ENCODE results near the gene CACNA1C. TPM values are rescaled to one million over a fixed set of nuclear protein-coding genes. Genes with fewer than 3 reads are reported as not detected.

The CACNA1C gene
- total RNA-seq, 1 donor from 2014 or later = 20.0 TPM

- FAIRE-seq = no peak
- DNase-seq (ENCODE audit: low spot score in 2 of 2) = no peak
These were observed 56.3 kb downstream of the CACNA1C start for GRCh38 chr12:2108975-2109671.

- DNase-seq (ENCODE audit: low spot score in 2 of 2) (no peak), FAIRE-seq (no peak)
These were observed 57.3 kb downstream of the CACNA1C start for GRCh38 chr12:2110127-2110526.

GRCh38 chr12:2110849-2111566, 58.2 kb downstream of the CACNA1C start:
- DNase-seq (ENCODE audit: low spot score in 2 of 2) (no peak), FAIRE-seq (no peak)

- DNase-seq (ENCODE audit: low spot score in 2 of 2) (no peak), FAIRE-seq (no peak)
These were observed 59.0 kb downstream of the CACNA1C start for GRCh38 chr12:2111826-2112225.

- DNase-seq (ENCODE audit: low spot score in 2 of 2) = no peak
- no peak for FAIRE-seq
These were observed 59.6 kb downstream of the CACNA1C start for GRCh38 chr12:2112401-2112800.

GRCh38 chr12:2113119-2113912, 60.5 kb downstream of the CACNA1C start:
- FAIRE-seq (no peak), DNase-seq (ENCODE audit: low spot score in 2 of 2) (no peak)

- FAIRE-seq (no peak), DNase-seq (ENCODE audit: low spot score in 2 of 2) (no peak)
These were observed 61.3 kb downstream of the CACNA1C start for GRCh38 chr12:2114071-2114470.

- FAIRE-seq = no peak
These were observed 62.5 kb downstream of the CACNA1C start for GRCh38 chr12:2115101-2115845.

GRCh38 chr12:2117541-2117940, 64.8 kb downstream of the CACNA1C start:
- DNase-seq (ENCODE audit: low spot score in 2 of 2) (no peak), FAIRE-seq (no peak)

More at GRCh38 chr12:2115101-2115845, 62.5 kb downstream of the CACNA1C start:
- no peak for DNase-seq (ENCODE audit: low spot score in 2 of 2)

GRCh38 chr12:2118061-2118460, 65.3 kb downstream of the CACNA1C start:
- FAIRE-seq = no peak
- no peak for DNase-seq (ENCODE audit: low spot score in 2 of 2)

- DNase-seq (ENCODE audit: low spot score in 2 of 2) (no peak), FAIRE-seq (no peak)
These were observed 65.9 kb downstream of the CACNA1C start for GRCh38 chr12:2118481-2119255.

- DNase-seq (ENCODE audit: low spot score in 2 of 2) (no peak), FAIRE-seq (no peak)
These were observed 66.5 kb downstream of the CACNA1C start for GRCh38 chr12:2119266-2119665.

- DNase-seq (ENCODE audit: low spot score in 2 of 2) (no peak), FAIRE-seq (no peak)
These were observed 68.4 kb downstream of the CACNA1C start for GRCh38 chr12:2120982-2121758.

- no peak for FAIRE-seq
- no peak for DNase-seq (ENCODE audit: low spot score in 2 of 2)
These were observed 71.8 kb downstream of the CACNA1C start for GRCh38 chr12:2124466-2125023.

- no peak for DNase-seq (ENCODE audit: low spot score in 2 of 2)
- no peak for FAIRE-seq
These were observed 73.1 kb downstream of the CACNA1C start for GRCh38 chr12:2125651-2126522.

GRCh38 chr12:2126676-2127406, 74.1 kb downstream of the CACNA1C start:
- DNase-seq (ENCODE audit: low spot score in 2 of 2) (no peak), FAIRE-seq (no peak)

GRCh38 chr12:2129076-2129475, 76.3 kb downstream of the CACNA1C start:
- no peak for FAIRE-seq
- no peak for DNase-seq (ENCODE audit: low spot score in 2 of 2)
